ENCODE data around the gene NENF.

Gene NENF

GRCh38 chr1:212432272-212432660 lies 454 bp upstream of the NENF start:
- no peak for DNase-seq

GRCh38 chr1:212433577-212434462 lies 1.1 kb downstream of the NENF start:
- no peak for DNase-seq

- DNase-seq: no peak
Measured at GRCh38 chr1:212434992-212435391, 2.3 kb downstream of the NENF start.

DNA sequence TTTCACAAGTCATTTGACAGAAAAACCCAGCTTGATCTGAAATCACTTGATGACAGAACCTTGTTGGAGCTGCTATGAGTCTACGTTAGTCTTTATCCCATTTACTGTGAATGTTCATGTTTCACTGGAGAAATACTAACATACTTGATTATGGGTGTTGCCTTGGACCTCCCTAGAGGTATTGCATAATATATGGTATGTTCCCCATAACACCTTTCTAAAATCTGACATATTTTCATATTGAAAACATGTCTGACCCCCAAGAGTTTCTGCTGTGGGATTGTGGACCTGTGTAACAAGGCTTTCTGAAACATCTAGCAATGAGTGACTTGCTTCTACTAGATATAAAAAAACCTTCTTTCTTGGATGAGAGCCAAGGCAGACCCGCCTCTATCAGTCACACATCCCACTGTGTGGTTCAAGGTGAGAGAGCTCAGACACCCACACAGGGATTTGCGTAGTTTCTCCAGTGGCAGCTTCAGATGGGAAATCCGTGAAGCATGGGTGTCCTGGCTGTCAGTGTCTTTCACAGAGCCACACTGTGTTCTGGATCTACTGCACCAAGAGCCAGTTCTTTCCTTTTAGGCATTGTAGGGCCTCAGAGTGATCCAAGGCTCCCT lies 4.6 kb downstream of the NENF start:
- no peak for DNase-seq

GRCh38 chr1:212438831-212439237 lies 6.1 kb downstream of the NENF start:
- DNase-seq: no peak

DNA sequence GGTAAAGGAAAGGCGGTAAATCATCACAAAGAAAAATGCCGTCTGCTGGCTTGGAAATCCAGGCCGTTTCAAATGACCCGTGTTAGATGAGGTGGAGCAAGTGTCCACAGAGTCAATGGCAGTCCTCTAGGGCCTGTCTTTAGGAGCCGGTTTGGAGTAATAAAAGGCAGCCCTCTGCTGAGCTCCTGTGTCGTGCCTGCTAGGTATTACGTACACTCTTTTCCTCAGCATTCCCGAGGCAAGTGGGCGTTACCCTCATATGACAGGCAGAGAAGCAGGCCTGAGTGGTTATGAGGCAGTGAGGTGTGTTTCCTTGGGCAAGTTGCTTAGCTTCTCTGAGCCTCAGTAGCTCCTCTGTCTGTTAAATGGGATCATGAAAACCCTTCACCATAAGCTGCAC lies 7.7 kb downstream of the NENF start:
- no peak for DNase-seq

DNA sequence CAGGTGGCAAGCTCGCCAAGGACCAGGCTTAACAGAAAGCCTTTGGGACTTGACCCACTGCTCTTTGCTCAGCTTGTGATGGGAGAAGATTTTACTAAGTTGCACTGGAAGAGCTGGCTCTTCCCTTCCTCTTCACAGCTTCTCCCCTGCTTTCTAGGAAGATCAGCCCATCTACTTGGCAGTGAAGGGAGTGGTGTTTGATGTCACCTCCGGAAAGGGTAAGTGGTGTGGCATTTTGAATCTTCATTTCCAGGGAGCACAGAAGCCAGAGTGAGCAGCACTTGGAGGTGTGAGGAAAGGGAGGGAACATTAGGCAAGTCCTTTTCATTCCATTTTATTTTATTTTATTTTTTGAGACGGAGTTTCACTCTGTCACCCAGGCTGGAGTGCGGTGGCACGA lies 9.7 kb downstream of the NENF start:
- DNase-seq: no peak

DNA sequence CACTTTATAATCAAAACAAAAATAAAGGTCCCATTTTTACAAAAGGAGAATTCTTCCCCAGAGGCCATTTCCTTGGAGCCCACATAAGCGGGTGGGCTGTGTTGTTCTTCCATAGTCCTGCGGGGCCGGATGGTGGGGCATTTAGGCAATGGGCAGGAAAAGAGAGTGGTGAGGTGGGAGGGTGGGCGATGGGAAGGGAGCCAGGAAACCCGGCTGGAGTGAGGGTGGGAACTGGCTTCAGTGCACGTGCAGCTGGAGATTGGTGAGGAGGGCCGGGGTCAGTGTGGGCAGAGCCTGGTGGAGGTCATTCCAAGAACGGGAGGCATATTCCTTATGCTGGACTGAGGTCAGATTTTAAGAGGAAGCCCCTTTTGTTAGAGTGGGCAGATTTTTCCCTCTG lies 13.6 kb downstream of the NENF start:
- no peak for DNase-seq

GRCh38 chr1:212447478-212447877 lies 14.8 kb downstream of the NENF start:
- DNase-seq: no peak

DNA sequence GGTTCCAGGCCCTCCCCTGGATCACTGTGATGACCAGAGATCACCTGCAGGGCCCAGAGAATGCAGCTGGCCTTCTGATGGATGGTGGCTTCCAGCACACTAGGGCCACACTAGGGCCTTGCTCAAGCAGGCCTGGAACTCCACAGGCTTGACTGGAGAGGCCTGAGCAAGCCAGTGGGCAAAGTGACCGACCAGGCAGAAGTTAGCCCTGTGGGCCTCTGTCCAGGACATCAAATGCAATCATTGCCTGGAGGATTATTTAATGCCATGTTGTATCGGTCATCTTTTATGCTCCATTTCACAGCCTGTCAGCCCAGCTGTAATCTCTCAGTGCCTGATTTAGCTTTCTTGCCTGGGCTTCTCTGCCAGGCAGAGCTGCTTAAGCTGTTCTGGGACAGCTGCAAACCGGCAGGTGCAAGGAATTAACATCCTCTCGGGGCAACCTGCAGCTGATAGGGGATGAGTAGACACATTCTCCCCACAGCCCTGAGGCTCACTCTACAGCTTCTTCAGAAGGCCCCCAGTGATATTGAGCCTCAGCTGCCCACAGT lies 17.7 kb downstream of the NENF start:
- DNase-seq: no peak

- no peak for DNase-seq
Measured at GRCh38 chr1:212451416-212452322, 18.9 kb downstream of the NENF start.

- DNase-seq: peak; percentile 51
Measured at GRCh38 chr1:212452323-212453155, 19.8 kb downstream of the NENF start.

DNA sequence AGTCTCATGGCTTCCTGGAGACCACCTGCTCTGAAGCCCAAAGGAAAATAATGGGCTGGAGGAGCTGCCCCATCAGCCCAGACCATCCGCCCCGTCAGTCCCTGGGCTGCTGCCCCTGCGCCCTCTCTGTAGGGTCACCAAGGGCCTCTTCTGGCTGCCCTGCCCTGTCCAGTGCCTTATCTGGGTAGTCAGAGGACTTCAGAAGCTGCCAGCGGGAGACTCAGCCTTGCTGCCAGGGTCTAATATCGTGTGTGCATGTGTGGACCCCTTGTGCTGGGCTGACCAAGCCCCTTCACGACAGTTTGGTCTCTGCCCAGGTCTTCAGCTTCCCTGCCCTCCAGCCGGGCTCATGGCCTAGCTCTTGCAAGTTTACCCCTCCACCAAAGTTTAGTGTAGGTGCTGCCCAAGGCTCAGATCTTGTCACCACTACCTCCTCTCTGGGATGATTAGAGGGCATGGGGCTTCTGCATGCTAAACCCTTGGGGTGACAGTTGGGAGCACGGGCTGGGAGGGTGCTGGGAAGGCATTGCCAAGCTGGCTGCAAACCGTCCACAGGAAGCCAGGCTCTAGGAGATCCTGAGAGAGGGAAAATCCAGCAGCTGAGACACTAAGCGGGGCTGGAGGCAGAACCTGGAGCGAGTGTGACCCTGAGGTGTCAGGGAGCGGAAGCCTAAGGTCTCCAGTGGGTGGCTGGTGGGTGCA lies 20.6 kb downstream of the NENF start:
- no peak for DNase-seq

DNA sequence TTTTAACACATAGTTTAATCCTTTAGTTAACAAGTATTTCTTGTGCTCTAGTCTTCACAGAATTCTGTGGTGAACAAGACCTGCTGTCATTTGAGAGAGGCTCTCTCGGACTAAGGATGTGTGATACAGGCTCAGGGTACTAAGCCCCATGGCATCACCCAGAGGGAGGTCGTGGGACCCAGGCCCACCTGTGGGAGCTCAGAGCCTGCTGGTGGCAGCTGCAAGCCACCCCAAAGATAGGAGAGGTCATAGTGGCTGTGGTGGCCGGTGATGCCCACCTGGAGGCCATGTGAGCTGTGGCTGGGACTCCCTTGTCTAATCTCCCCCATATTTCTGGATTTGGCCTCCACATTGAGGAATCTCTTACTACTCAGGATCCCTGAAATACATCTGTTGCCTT lies 22.0 kb downstream of the NENF start:
- no peak for DNase-seq

GRCh38 chr1:212455401-212455800 lies 22.7 kb downstream of the NENF start:
- no peak for DNase-seq

- DNase-seq: peak; percentile 73
Measured at GRCh38 chr1:212455803-212456528, 23.2 kb downstream of the NENF start.

GRCh38 chr1:212457740-212458338 lies 25.1 kb downstream of the NENF start:
- peak; percentile 18 for DNase-seq

GRCh38 chr1:212458817-212459216 lies 26.1 kb downstream of the NENF start:
- DNase-seq: no peak

DNA sequence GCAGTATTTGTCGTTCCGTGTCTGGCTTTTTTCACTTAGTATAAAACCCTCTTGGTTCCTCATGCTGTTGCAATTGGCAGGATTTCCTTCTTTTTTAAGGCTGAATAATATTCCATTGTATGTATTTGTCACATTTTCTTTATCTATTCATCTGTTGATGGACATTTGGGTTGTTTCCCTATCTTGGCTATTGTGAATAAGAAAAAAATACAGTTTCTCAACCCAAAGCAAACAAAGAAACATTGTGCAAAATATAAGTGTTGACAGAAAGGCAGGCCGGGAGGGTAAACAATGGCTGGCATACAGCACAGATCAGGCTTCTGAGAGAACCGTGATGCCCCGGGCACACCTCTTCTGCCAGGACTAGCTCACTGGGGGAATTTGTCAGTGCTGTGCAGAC lies 26.9 kb downstream of the NENF start:
- DNase-seq: no peak

- DNase-seq: no peak
Measured at GRCh38 chr1:212460376-212460775, 27.7 kb downstream of the NENF start.
